ENCODE results near the gene NXN.

- TF ChIP-seq CTCF (IDR thresholded peaks at IDR 0.05) (no peak), POLR2A (IDR thresholded peaks at IDR 0.05) (no peak)
These were observed 27.9 kb upstream of the NXN start for GRCh38 chr17:1007310-1008007.
